PC-9 (cell line): Measurements from ENCODE around the gene SLX4IP.

Source experiments
- CTCF ChIP-seq: fragments of 200-600 bp; sonication (generic); conservative IDR thresholded peaks from 2 replicates; pipeline ENCODE4 v1.6.1; 2017; ENCODE audit warnings: mixed run types, antibody characterized with exemption, mild to moderate bottlenecking, moderate library complexity
- EZH2 ChIP-seq: fragments of 200-600 bp; sonication (generic); IDR thresholded peaks from 2 replicates; pipeline ENCODE4 v1.8.0; 2017; ENCODE audit warnings: antibody characterized with exemption, low read depth

- TF ChIP-seq CTCF: no peak
- no peak for TF ChIP-seq EZH2
Measured at GRCh38 chr20:10596710-10597121, 161.6 kb downstream of the SLX4IP start.
